NCI-H1417 treated with DMSO at 0.1 percent for 48 hours (cell line): ENCODE results near the gene SARM1.

Experiments used
- DNase-seq: peaks from one replicate; lab custom pipeline; 2025; lab: John Stamatoyannopoulos, UW

Gene SARM1

DNA sequence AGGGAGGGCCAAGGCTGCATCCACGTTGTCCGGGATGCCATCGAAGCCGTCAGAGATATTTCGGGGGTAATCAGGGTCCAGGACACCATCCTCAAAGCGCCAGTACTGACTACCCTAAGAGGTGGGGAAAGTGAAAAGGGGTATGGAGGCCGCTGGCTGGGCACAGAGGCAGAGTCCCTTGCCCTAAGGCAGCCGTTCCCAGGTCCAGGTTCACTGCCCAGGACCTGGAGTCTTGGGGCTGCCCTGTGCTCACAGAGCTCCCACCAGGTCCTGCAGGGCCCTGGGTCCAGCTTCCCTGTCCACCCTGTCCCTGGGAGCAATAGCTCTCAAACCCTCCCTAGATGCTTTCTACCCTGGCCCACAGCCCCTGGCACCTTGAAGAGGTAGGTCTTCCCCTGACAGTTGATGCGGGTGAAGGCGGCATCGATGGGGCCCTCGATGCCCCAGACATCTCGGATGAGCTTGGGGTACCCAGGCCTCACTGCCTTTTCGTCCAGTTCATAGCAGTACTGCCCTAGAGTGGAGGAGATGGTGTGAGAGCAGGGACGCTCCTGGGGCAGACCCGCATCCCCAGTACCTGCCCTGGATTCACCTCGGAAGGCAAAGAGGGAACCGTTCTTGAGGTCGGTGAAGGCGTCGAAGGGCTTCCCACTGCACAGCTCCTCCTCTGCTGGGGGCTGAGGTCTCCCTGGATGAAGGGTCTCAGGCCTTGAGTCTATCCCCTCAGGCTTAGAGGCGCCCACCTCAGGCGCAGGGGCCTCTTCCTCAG, 2.4 kb upstream of the SARM1 start:
- no peak for DNase-seq

DNA sequence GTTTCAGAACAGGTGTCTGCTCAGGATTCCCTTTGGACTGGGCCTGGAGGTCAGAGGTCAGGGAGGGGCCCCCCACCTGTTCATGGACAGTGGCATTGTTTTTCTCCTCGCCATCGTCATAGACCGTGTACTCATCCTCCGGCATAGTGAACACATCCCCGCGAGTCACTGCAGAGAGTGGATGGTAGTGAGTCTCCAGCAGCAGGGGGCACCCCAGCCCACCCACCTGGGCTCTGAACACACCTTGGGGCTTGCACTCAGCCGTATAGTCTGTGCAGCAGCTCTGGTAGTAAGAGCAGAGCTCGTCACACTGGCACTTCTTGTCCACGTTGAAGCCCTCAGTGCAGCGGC, 1.8 kb upstream of the SARM1 start:
- DNase-seq: no peak

DNA sequence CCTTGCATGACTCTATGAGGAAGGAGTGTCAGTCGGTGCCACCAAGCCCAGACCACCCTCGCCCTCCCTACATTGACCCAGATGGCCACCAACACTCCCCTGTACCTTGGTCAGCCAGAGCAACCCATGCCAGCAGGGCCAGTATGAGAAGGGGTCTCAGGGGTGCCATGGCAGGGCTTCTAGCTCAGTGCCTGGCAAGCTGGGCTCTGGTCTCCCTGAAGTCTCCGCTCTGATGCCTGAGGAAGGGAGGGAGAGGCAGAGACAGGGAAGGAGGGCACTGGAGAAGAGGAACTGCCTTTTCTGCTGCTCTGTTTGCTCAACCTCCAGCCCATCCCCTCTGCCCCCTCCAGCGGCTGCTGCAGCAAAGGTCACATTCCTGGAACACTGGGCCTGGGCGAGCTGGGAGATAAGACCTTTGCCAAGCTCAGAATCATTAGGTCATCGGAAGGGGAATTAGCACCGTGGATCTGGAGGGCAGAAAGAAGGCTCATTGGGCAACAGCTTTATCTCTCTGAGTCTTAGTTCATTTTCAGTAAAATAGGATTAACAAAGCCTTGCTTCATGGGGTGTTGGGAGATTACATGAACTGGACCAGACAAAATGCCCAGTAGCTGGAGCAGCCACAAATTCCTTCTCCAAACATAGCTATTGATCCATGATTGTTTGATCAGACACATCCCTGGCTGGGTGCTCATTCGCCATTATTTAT, 1.3 kb upstream of the SARM1 start, which contains the start of gene VTN:
Gene VTN (minus strand): TSS at position 273 of the 709 bp plus-strand sequence. CDS start 104 bp downstream, at position 169.
- DNase-seq: no peak

DNA sequence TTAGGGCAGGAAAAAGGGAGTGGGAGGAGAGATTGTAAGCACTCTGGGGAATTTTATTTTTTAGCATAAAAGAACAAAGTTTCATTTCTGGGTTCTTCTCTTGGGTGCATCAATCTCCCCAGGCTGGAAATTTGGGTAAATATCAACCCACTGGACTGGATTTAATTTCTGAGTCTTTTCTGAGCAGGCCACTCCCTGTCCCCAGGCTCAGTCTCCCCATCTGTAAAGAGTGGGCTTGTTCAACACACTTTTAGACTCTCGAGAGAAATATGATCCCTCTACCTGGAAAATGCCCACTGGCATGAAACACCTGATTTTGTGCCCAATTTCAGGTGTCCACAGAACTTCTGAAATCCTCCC, 770 bp upstream of the SARM1 start:
- no peak for DNase-seq

DNA sequence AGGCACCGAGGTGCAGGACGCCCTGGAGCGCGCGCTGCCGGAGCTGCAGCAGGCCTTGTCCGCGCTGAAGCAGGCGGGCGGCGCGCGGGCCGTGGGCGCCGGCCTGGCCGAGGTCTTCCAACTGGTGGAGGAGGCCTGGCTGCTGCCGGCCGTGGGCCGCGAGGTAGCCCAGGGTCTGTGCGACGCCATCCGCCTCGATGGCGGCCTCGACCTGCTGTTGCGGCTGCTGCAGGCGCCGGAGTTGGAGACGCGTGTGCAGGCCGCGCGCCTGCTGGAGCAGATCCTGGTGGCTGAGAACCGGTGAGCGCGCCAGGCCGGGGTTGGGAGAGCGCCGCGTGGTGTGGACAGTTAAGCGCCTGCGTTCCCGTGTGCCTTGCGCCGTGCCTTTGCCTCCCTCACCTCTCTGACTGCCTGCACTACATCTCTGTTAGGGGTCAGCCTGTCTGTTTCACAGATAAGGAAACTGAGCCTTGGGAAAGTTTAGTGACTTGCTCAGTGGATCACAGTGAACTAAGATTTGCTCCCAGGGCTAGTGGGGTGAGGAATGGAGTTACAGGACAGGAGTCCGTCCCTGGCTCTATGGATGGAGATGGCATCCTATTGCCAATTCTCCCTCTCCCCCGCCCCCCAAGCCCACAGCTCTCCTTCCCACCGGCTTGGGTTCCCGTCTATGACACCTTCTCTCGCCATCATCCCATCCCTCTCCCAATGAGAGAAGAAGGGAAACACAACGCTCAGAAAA, 880 bp downstream of the SARM1 start:
- DNase-seq: no peak

GRCh38 chr17:28372945-28373274, 1.4 kb downstream of the SARM1 start:
- no peak for DNase-seq

GRCh38 chr17:28379814-28380801, 8.6 kb downstream of the SARM1 start:
- DNase-seq: no peak

DNA sequence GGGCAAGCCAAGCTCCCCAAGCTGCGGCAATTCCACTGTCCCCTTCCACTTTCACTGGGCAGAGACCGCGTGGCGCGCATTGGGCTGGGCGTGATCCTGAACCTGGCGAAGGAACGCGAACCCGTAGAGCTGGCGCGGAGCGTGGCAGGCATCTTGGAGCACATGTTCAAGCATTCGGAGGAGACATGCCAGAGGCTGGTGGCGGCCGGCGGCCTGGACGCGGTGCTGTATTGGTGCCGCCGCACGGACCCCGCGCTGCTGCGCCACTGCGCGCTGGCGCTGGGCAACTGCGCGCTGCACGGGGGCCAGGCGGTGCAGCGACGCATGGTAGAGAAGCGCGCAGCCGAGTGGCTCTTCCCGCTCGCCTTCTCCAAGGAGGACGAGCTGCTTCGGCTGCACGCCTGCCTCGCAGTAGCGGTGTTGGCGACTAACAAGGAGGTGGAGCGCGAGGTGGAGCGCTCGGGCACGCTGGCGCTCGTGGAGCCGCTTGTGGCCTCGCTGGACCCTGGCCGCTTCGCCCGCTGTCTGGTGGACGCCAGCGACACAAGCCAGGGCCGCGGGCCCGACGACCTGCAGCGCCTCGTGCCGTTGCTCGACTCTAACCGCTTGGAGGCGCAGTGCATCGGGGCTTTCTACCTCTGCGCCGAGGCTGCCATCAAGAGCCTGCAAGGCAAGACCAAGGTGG, 9.8 kb downstream of the SARM1 start:
- no peak for DNase-seq

- peak; percentile 24 for DNase-seq
Measured at GRCh38 chr17:28384281-28385036, 13.0 kb downstream of the SARM1 start.

DNA sequence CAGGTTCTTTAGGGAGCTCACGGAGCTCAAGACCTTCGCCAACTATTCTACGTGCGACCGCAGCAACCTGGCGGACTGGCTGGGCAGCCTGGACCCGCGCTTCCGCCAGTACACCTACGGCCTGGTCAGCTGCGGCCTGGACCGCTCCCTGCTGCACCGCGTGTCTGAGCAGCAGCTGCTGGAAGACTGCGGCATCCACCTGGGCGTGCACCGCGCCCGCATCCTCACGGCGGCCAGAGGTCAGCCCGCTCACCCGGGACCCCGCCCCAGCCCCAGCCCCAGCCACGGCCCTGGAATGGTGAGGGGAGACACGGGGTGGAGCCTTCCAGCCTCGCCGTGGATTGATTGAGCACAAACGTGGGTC, 13.5 kb downstream of the SARM1 start:
- DNase-seq: no peak

- DNase-seq: no peak
Measured at GRCh38 chr17:28385406-28385805, 13.9 kb downstream of the SARM1 start.

DNA sequence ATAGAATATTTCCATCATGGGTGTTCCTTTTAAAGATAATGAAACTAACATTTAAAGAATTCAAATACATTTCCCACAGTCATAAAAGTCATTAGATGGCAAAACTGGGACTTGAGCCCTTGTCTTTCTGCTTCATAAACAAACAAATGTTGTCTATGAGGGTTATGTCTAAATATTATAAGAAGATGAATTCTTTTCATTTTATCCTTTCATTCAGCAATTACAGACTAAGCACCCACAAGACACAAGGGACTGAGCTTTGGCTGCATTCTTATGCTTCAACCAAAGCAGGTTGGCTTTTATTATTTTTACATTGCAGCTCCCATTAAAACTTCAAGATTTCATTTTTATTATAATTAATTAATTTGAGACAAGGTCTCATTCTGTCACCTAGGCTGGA, 14.9 kb downstream of the SARM1 start:
- DNase-seq: no peak

- no peak for DNase-seq
Measured at GRCh38 chr17:28388106-28388505, 16.6 kb downstream of the SARM1 start.

- DNase-seq: no peak
Measured at GRCh38 chr17:28390141-28390540, 18.6 kb downstream of the SARM1 start.

DNA sequence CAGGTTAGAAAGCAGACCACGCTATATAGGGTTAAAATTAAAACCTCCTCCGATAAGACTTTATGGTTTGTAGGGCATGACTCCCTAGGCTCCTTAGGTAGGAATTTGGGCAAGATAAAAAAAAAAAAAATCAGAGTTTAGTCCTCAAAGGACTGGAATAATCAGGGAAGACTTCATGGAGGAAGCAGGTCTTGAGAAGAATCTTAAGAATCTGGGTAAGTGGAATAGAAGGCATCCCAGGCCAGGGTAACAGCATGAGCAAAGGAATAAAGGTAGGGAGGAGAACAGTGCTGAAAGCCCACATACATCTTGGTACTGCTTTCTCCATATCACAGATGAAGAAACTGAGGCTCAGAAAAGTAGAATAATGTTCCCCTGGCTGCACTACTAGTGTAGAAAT, 19.1 kb downstream of the SARM1 start:
- no peak for DNase-seq

GRCh38 chr17:28390984-28391383, 19.5 kb downstream of the SARM1 start:
- DNase-seq: no peak

- no peak for DNase-seq
Measured at GRCh38 chr17:28391401-28391800, 19.9 kb downstream of the SARM1 start.

DNA sequence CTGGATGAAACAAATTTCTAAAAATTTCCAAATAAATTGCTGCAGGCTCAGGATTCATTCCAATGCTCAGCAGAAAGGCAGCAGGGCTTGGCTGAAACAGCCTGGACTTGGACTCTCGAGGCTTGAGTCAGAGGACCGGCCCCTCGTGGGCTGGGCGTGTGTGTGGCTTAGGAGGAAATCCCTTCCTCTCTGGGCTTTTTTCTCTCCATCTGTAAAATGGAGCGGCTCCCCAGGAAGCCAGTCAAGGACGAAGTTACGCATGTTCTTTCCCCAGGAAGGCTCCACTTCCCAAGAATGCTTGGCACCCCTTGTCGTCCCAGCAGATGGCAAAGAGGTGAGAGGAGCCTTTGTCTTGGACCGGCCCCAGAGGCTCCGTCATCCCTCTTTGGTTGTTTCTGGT, 21.0 kb downstream of the SARM1 start:
- DNase-seq: no peak

DNA sequence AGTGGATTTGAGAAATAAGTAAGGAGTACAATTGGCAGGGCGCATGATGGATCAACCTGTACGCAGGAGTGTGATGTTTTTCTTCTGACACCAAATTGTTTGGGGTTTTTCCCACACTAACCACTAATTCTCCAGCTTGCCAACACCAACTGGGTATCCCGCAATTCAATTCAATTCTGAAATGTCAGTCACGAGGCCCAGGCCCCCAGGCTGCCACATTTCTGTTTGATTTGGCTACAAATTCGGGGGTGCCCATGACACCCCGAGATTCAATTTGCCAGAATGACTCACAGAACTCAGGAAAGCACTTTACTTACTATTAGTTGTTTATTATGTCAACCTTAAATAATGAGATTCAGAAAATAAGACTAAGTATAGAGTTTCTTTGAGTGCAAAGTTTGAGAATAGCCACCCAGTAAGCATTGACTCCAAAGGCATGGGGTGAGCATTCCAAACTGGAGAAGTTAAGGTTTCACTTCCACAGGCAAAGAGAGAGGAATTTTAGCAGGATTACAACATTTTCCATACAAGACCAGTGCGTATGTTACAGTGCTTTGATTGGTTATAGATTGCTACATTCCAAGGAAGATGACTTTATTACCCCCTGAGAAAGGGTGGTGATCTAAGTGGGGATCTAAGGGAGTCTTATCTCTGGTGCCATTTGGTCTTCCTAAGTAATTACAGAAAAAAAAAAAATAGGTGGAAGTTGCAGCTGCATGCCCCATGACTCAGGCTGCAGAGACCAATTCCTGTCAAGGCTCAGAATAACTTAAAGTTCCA, 23.0 kb downstream of the SARM1 start:
- DNase-seq: no peak

GRCh38 chr17:28395426-28395825, 23.9 kb downstream of the SARM1 start:
- no peak for DNase-seq
